Lower lobe of right lung (tissue), 2 donors: ENCODE data around the gene CTU2. TPM values are rescaled to one million over a fixed set of nuclear protein-coding genes. Genes with fewer than 3 reads are reported as not detected.
A peak's percentile ranks its signal among the peaks of the same experiment; 100 is the strongest.

Experiments used
- ATAC-seq, 2 donors: fragments of 200-7000 bp; cut with Tn5 transposase; one replicate each; pipeline ENCODE4 v1.9.1; 2020 to 2022; ENCODE audit warnings: mild to moderate bottlenecking in 2 of 2, moderate library complexity in 2 of 2
- DNase-seq: peaks from one replicate; pipeline ENCODE4 v3.0.0-alpha.2; 2020
- H3K27ac ChIP-seq: fragments of 200-600 bp; one replicate; pipeline ENCODE4 v1.8.0; 2022
- H3K27me3 ChIP-seq: fragments of 200-600 bp; one replicate; pipeline ENCODE4 v1.8.0; 2022; ENCODE audit warnings: low read depth
- H3K36me3 ChIP-seq: fragments of 200-600 bp; one replicate; pipeline ENCODE4 v1.8.0; 2022; ENCODE audit warnings: mild to moderate bottlenecking
- H3K4me1 ChIP-seq: fragments of 200-600 bp; one replicate; pipeline ENCODE4 v1.8.0; 2022
- H3K4me3 ChIP-seq: fragments of 200-600 bp; one replicate; pipeline ENCODE4 v1.8.0; 2022; ENCODE audit warnings: mild to moderate bottlenecking
- H3K9me3 ChIP-seq: fragments of 200-600 bp; one replicate; pipeline ENCODE4 v1.8.0; 2022
- CTCF ChIP-seq: fragments of 200-600 bp; IDR thresholded peaks from one replicate; pipeline ENCODE4 v1.8.0; 2022; ENCODE audit warnings: antibody characterized with exemption, mild to moderate bottlenecking
- intact Hi-C: fragments of 100-400 bp; cut with DNase I; formaldehyde crosslinking; loops from one replicate; pipeline ENCODE4 v1.11.0; 2022
- long read RNA-seq: library from polyadenylated mRNA; unstranded; transcript quantifications from one replicate; pipeline ENCODE4 v2.0.0, GENCODE V29; 2021
- total RNA-seq: library from RNA; stranded (reverse); fragmentation: NEBNext Ultra II Directional; extraction: Animal tissue kit (Norgen Biotek cat#: 25700); gene quantifications from one replicate; pipeline ENCODE4 v1.2.1, GENCODE V29; 2021
- donor health status: DM: no; HTN: yes; CAD: no; lungs with severe emphysema.

The CTU2 gene
- total RNA-seq, result 14.5 TPM
- long read RNA-seq, transcript CTU2-202 (15 exons, 1,751 nt), result major isoform, 17 of 27 reads
- long read RNA-seq, partial matches to known transcripts, result 4 of 27 reads
- long read RNA-seq, other reads (novel, unspliced or antisense), result 6 of 27 reads

GRCh38 chr16:88706229-88706964 is at the start of gene CTU2, which contains the start of gene RNF166:
Gene CTU2 (plus strand): TSS chr16:88706503. CDS start chr16:88706531, 28 bp downstream.
Gene RNF166 (minus strand): TSS chr16:88706408. CDS start chr16:88706325, 83 bp downstream.
- DNase-seq (peak; percentile 95), ATAC-seq (peak; percentile 90)
- Histone ChIP-seq H3K4me3 (peak within 1 kb of the TSS; percentile 100), H3K36me3 (peaks cover 5% of the 10 kb centered on the region), H3K27ac (peak within 1 kb of the TSS; percentile 89), H3K9me3 (no peaks in the 10 kb centered on the region), H3K27me3 (no peaks in the 10 kb centered on the region), H3K4me1 (peaks cover 51% of the 10 kb centered on the region)
- no peak for TF ChIP-seq CTCF
- intact Hi-C loops, result no loop called here

- Histone ChIP-seq H3K27me3 (no peaks in the 10 kb centered on the region), H3K4me1 (peaks cover 15% of the 10 kb centered on the region), H3K4me3 (no peak overlapping the region), H3K9me3 (no peaks in the 10 kb centered on the region), H3K36me3 (peaks cover 57% of the 10 kb centered on the region), H3K27ac (no peak overlapping the region)
- ATAC-seq (no peak), DNase-seq (no peak)
- TF ChIP-seq CTCF, result no peak
- intact Hi-C loops, result no loop called here
Observed at GRCh38 chr16:88657371-88657770, 48.9 kb upstream of the CTU2 start.

- H3K4me1 ChIP-seq, result peaks cover 17% of the 10 kb centered on the region
- H3K27ac ChIP-seq, result no peak overlapping the region
- H3K27me3 ChIP-seq, result no peaks in the 10 kb centered on the region
- DNase-seq, result no peak
- intact Hi-C loops, result no loop called here
- no peak overlapping the region for H3K4me3 ChIP-seq
- no peaks in the 10 kb centered on the region for H3K9me3 ChIP-seq
- peaks cover 46% of the 10 kb centered on the region for H3K36me3 ChIP-seq
- ATAC-seq, result no peak
- no peak for TF ChIP-seq CTCF
Observed at GRCh38 chr16:88658714-88659113, 47.6 kb upstream of the CTU2 start.

- TF ChIP-seq CTCF, result no peak
- peaks cover 21% of the 10 kb centered on the region for H3K4me1 ChIP-seq
- no peaks in the 10 kb centered on the region for H3K27me3 ChIP-seq
- no peak overlapping the region for H3K4me3 ChIP-seq
- H3K9me3 ChIP-seq, result no peaks in the 10 kb centered on the region
- intact Hi-C loops, result no loop called here
- no peak overlapping the region for H3K27ac ChIP-seq
- no peak for DNase-seq
- H3K36me3 ChIP-seq, result peaks cover 41% of the 10 kb centered on the region
- ATAC-seq, result no peak
Observed at GRCh38 chr16:88659160-88659559, 47.1 kb upstream of the CTU2 start.

GRCh38 chr16:88661468-88661867 is 44.8 kb upstream of the CTU2 start:
- Histone ChIP-seq H3K27ac (no peak overlapping the region), H3K4me3 (no peak overlapping the region), H3K36me3 (peaks cover 18% of the 10 kb centered on the region), H3K9me3 (no peaks in the 10 kb centered on the region), H3K4me1 (peaks cover 26% of the 10 kb centered on the region), H3K27me3 (no peaks in the 10 kb centered on the region)
- DNase-seq (no peak), ATAC-seq (no peak)
- intact Hi-C loops, result no loop called here
- TF ChIP-seq CTCF, result no peak
